Effector memory CD8-positive, alpha-beta T cell (primary cell): ENCODE data around the gene NADSYN1.
A peak's percentile ranks its signal among the peaks of the same experiment; 100 is the strongest.

Experiments
- ATAC-seq: fragments of 150-1000 bp; cut with Tn5 transposase; replicated peaks from 2 replicates; pipeline ENCODE4 v1.10.0; 2021; ENCODE audit warnings: mild to moderate bottlenecking, moderate library complexity
- DNase-seq, 3 experiments: peaks; one replicate each; pipeline ENCODE4 v3.0.0; 2021
- H3K27ac Mint-ChIP-seq, 2 donors: one replicate each; pipeline ENCODE4 v1.8.0; 2022; ENCODE audit warnings: mild to moderate bottlenecking in 2 of 2, mixed read lengths in 2 of 2, moderate library complexity in 2 of 2
- H3K27me3 Mint-ChIP-seq, 2 donors: one replicate each; pipeline ENCODE4 v1.8.0; 2022; ENCODE audit warnings: mixed read lengths in 2 of 2
- H3K36me3 Mint-ChIP-seq: one replicate; pipeline ENCODE4 v1.8.0; 2022; ENCODE audit warnings: mild to moderate bottlenecking, moderate library complexity, mixed read lengths; ENCODE audit not compliant: insufficient read depth
- H3K4me1 Mint-ChIP-seq, 2 donors: one replicate each; pipeline ENCODE4 v1.8.0; 2022; ENCODE audit warnings: low read depth in 2 of 2, mixed read lengths in 2 of 2
- H3K4me3 Mint-ChIP-seq, 2 donors: one replicate each; pipeline ENCODE4 v1.8.0; 2022; ENCODE audit warnings: mild to moderate bottlenecking in 2 of 2, mixed read lengths in 2 of 2, moderate library complexity in 2 of 2
- H3K9me3 Mint-ChIP-seq, 2 donors: one replicate each; pipeline ENCODE4 v1.8.0; 2022; ENCODE audit warnings: mixed read lengths in 2 of 2

Gene NADSYN1

DNA sequence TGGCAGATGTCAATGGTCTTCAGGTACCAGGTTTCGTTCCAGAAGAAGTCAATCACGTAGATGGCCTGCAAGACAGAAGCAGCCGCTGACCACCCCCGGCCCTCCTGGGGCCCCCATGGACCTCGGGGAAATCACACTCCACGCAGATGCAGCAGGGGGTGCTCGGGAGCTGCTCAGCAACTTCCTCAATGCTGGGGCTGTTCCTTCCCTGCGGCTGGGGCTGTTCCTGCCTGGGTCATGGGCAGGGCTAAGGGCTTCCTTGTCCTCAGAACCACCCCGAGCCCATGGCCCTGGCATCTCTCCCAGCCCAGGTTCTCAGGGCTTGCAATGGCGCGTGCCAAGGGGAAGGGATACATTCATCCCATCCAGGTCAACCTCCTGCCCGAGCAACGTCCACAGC is 15.1 kb upstream of the NADSYN1 start:
- peaks cover 10% of the 10 kb centered on the region for H3K36me3 Mint-ChIP-seq
- no peak for DNase-seq
- H3K9me3 Mint-ChIP-seq, result no peaks in the 10 kb centered on the region
- ATAC-seq, result no peak
- no peaks in the 10 kb centered on the region for H3K4me1 Mint-ChIP-seq
- no peak overlapping the region for H3K4me3 Mint-ChIP-seq
- no peak overlapping the region for H3K27ac Mint-ChIP-seq
- no peaks in the 10 kb centered on the region for H3K27me3 Mint-ChIP-seq

DNA sequence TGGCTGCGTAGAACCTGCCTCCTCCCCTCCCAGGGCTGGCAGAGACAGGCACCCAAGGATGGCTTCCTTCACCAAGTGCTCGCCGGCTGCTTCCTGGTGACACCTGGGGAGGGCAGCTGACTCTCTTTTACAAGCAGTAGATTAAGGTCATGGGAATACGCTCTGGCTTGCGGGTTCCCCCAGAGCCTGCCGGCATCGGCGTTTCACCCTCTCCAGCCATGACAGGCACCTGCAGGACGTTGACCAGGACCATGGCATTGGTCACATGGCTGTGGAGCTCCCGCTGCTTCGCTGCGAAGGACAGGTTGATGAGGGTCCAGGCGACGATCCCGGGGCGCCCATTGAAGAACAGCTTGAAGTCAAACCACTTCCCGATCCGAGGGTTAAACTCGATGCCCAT is 14.4 kb upstream of the NADSYN1 start:
- H3K36me3 Mint-ChIP-seq, result peaks cover 15% of the 10 kb centered on the region
- H3K9me3 Mint-ChIP-seq, result no peaks in the 10 kb centered on the region
- ATAC-seq (no peak), DNase-seq (no peak)
- H3K27ac Mint-ChIP-seq, result no peak overlapping the region
- no peaks in the 10 kb centered on the region for H3K27me3 Mint-ChIP-seq
- no peaks in the 10 kb centered on the region for H3K4me1 Mint-ChIP-seq
- no peak overlapping the region for H3K4me3 Mint-ChIP-seq

DNA sequence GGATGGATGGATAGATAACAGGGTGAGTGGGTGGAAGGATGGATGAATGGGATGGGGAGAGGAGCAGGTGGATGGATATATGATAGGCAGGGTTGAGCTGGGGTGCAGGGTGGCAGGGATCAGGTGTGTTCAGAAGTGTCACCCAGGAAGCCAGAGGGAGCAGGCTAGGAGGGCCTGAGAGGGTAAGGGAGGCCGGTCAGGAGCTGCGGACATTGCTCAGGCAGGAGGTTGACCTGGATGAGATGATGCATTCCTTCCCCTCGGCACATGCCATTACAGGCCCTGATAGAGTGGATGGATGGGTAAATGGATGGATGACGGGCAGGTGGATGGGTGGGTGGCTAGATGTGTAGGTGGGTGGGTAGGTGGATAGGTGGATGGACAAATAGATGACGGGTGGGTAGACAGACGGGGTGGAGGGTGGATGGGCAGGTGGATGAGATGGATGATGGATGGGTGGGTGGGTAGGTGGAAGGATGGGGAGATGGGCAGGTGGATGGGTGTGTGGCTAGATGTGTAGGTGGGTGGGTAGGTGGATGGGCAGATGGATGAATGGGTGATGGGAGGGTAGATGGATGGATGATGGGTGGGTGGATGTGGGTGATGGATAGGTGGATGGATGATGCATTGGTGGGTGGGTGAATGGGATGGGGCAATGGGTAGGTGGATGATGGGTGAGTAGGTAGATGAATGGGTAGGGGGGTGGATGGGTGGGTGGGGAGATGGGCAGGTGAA is 12.8 kb upstream of the NADSYN1 start:
- Mint-ChIP-seq H3K27me3 (no peaks in the 10 kb centered on the region), H3K4me3 (no peak overlapping the region), H3K36me3 (peaks cover 26% of the 10 kb centered on the region), H3K27ac (no peak overlapping the region), H3K9me3 (no peaks in the 10 kb centered on the region), H3K4me1 (no peaks in the 10 kb centered on the region)
- DNase-seq, result no peak
- ATAC-seq, result no peak

DNA sequence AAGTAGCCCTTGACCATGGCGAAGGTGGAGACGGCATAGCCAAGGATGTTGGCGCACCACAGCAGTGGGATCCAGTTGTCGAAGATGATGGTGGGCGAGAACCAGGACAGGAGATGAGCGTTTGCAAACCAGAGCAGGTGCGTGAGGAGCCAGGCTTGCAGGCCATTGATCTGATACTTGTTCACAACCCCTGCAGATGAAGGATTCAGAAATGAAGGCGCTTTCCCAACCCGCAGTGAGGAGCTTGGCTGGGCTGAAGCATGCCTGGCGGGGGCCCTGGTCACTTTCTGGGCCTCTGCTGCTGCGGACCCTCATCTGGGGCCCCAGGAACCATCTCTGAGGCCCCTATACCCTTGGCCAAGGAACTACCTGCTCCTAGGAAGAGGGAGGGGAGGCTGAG is 11.8 kb upstream of the NADSYN1 start:
- DNase-seq, result no peak
- H3K9me3 Mint-ChIP-seq, result no peaks in the 10 kb centered on the region
- ATAC-seq, result no peak
- H3K4me3 Mint-ChIP-seq, result no peak overlapping the region
- no peaks in the 10 kb centered on the region for H3K27me3 Mint-ChIP-seq
- H3K27ac Mint-ChIP-seq, result peak overlapping the region in 1 of 2 donors; percentile 4
- peaks cover 28% of the 10 kb centered on the region for H3K36me3 Mint-ChIP-seq
- peaks cover 0 to 2% of the 10 kb centered on the region in 2 donors for H3K4me1 Mint-ChIP-seq

DNA sequence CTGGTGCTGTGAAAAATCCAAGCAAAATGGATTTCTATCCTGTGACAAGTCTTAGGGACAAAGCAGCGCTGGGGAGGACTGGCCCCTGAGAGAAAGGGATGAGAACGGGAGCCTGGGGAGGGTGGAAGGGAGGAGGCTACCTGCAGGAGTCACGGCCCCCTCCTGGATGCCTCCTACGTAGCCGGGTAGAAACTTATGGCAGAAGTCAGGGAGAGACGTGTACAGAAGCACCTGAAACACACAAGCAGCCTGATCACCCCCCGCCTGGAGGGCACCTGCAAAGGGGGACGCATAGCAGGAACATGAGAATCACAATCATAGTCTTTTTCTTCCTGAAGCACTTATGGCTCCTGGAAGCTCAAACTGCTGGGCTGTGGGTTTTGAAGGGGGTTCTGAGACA is 10.9 kb upstream of the NADSYN1 start:
- no peak for DNase-seq
- H3K4me1 Mint-ChIP-seq, result peaks cover 0 to 2% of the 10 kb centered on the region in 2 donors
- ATAC-seq, result no peak
- H3K9me3 Mint-ChIP-seq, result no peaks in the 10 kb centered on the region
- H3K4me3 Mint-ChIP-seq, result no peak overlapping the region
- H3K27ac Mint-ChIP-seq, result no peak overlapping the region
- H3K27me3 Mint-ChIP-seq, result no peaks in the 10 kb centered on the region
- peaks cover 28% of the 10 kb centered on the region for H3K36me3 Mint-ChIP-seq

DNA sequence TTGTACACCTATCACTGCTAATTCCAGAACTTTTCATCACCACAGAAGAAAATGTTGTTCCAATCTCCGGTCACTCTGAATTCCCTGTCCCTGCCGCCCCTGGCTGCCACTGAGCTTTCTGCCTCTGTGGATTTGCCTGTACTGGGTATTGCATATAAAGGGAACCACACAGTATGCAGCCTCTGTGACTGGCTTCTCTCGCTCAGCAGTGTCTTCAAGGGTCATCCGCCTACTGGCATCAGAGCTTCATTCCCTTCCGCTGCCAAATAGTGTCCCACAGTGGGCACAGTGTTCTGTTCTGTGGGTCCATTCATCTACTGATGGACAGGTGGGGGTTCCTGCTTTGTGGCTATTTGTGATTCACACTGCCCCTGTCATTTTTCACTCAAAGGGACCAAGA is 10.1 kb upstream of the NADSYN1 start:
- peaks cover 4 to 8% of the 10 kb centered on the region in 2 donors for H3K4me1 Mint-ChIP-seq
- DNase-seq (no peak), ATAC-seq (no peak)
- no peaks in the 10 kb centered on the region for H3K9me3 Mint-ChIP-seq
- H3K27me3 Mint-ChIP-seq, result no peaks in the 10 kb centered on the region
- H3K4me3 Mint-ChIP-seq, result no peak overlapping the region
- H3K36me3 Mint-ChIP-seq, result peaks cover 29% of the 10 kb centered on the region
- H3K27ac Mint-ChIP-seq, result no peak overlapping the region

DNA sequence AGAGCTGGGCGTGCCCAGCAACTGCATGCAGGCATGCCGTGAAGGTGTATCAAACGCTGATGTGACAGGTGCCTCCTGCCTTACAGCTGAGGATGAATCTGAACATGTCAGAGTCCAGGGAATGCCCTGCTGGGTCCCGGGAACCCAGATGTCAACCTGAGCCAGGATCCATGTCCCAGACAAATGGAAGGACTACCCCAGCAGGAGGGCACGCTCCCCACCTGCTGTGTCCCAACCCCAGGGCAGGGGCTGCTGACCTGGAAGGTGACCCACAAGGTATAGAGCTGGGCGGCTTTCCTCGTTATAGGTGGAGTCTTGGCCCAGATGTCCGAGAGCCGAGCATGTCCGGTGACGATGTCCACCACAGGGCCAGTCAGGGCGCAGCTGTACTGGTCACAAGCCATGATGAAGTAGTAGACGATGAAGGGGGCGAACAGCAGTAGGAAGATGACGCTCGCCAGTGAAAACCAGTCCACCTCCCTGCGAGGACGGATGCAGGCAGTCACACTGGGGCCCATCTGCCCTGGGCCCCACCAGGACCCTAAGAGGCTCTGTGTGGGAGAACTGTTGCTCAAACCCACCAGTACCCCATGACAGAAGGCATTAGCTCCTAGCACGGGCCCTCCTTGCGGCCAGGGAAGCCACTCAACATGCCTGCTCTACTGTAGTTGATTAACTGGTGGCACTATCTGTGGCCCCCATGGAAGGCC is 9.1 kb upstream of the NADSYN1 start:
- DNase-seq, result no peak
- no peak for ATAC-seq
- Mint-ChIP-seq H3K9me3 (no peaks in the 10 kb centered on the region), H3K27me3 (no peaks in the 10 kb centered on the region), H3K36me3 (peaks cover 29% of the 10 kb centered on the region), H3K4me1 (peaks cover 4 to 8% of the 10 kb centered on the region in 2 donors), H3K4me3 (no peak overlapping the region), H3K27ac (no peak overlapping the region)

DNA sequence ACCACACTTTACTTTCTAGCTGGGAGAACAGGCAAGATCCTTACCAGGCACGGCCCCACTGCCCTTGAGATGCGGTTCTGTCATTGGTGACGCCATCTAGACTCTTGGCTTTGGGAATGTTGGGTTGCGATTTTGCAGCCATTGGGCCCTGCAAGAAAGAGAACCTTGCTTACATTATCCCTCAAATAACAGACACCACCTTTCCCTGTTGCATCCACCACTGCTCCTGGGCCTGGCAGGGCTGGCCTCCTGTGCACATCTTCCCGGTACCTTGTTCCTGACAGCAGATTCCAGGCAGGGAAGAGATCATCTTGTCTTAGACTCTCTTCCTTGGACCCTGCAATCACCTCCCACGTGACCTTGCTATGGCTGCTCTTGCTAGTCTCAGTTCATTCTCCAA is 8.2 kb upstream of the NADSYN1 start:
- Mint-ChIP-seq H3K4me3 (no peak overlapping the region), H3K27ac (no peak overlapping the region), H3K9me3 (no peaks in the 10 kb centered on the region), H3K27me3 (no peaks in the 10 kb centered on the region), H3K4me1 (peaks cover 12 to 15% of the 10 kb centered on the region in 2 donors), H3K36me3 (peaks cover 29% of the 10 kb centered on the region)
- DNase-seq, result no peak
- no peak for ATAC-seq

DNA sequence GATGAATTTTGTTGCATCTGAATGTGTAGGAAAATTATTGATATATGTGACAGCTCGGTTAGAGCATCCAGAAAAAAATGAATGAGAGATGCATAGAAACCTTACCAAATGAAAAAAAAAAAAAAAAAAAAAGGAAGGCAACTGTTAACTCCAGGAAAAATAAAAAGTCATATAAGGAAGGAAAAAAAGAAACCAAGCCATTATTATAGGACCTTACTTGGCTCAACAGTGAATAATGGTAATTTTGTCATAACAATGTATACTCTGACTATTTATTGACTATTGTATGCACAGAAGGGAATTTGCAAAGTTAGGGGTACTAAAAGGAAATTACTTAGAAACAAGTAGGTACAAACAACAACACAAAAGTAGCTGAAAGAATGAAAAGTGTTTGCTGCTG is 6.9 kb upstream of the NADSYN1 start:
- peak overlapping the region; percentile 4 to 25 for H3K4me3 Mint-ChIP-seq
- ATAC-seq (no peak), DNase-seq (no peak)
- H3K36me3 Mint-ChIP-seq, result peaks cover 26% of the 10 kb centered on the region
- no peaks in the 10 kb centered on the region for H3K27me3 Mint-ChIP-seq
- no peaks in the 10 kb centered on the region for H3K9me3 Mint-ChIP-seq
- H3K4me1 Mint-ChIP-seq, result peaks cover 21 to 22% of the 10 kb centered on the region in 2 donors
- H3K27ac Mint-ChIP-seq, result no peak overlapping the region

DNA sequence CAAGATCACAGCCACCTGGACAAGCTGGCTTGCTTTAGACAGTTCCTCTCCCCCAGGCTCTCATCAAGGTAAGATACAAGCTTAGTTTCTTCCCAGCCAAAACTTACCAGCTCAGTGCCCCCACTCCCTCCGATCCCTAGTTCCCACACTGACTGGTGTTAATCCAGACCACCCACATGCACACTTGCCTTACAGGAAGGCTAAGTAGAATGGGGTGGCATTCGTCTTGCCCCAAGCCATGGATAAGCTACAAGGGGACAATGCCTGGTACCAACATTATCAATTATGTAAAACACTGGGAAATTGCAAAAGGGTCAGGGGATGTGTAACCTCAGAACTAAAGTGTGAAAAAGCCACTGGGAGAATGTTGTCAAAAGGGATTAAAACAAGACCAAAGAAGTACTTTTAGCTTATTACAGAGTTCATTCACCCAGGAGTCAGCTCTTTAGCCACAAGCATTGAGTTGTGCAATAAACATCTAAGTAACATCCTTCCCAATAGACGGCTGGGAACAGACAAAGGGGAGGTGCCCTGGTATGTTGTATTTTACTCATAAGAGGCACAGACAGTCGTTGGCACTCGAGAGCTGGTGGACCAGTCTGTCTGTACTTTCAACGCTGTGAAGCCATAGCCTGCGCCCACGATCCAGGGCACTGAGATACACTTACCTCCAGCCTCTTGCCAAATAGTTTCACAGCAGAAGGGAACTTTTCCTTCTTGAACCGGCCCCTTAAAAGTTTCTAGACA is 5.9 kb upstream of the NADSYN1 start:
- no peak for ATAC-seq
- H3K9me3 Mint-ChIP-seq, result no peaks in the 10 kb centered on the region

DNA sequence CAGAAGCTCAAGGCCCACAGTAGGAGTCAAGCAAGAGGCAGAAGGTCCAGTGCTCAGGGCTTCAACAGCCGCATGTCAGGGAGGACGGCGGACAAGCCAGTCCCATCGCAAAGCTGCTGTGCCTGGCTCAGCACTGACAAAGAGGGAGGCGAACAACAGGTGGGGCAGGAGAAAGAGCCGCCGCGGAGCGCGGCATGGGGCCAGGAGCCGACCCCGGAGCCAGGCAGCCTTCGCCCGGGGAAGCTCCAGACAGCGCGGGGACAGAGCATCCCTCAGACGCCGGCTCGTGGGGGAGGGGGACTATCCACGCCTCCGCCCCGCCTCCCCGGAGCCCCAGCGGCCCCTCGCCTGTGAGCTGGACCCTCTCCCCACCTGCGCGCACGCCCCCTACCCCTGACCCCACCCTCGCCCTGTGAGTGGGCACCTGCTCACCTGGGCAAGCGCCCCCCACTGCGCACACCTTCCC is 5.2 kb upstream of the NADSYN1 start:
- DNase-seq, result peak in 2 of 3 experiments; percentile 20 to 33
- peak overlapping the region; percentile 81 to 94 for H3K27ac Mint-ChIP-seq
- H3K4me3 Mint-ChIP-seq, result peak overlapping the region; percentile 77 to 83
- peaks cover 38% of the 10 kb centered on the region for H3K36me3 Mint-ChIP-seq
- H3K9me3 Mint-ChIP-seq, result no peaks in the 10 kb centered on the region
- peak; percentile 28 for ATAC-seq
- H3K27me3 Mint-ChIP-seq, result no peaks in the 10 kb centered on the region
- peaks cover 33 to 35% of the 10 kb centered on the region in 2 donors for H3K4me1 Mint-ChIP-seq

More for the DNA sequence above, 5.9 kb upstream of the NADSYN1 start:
- peak overlapping the region; percentile 77 to 83 for H3K4me3 Mint-ChIP-seq
- H3K4me1 Mint-ChIP-seq, result peaks cover 27 to 29% of the 10 kb centered on the region in 2 donors
- peak overlapping the region; percentile 81 to 94 for H3K27ac Mint-ChIP-seq
- peaks cover 31% of the 10 kb centered on the region for H3K36me3 Mint-ChIP-seq
- no peaks in the 10 kb centered on the region for H3K27me3 Mint-ChIP-seq
- DNase-seq, result no peak

DNA sequence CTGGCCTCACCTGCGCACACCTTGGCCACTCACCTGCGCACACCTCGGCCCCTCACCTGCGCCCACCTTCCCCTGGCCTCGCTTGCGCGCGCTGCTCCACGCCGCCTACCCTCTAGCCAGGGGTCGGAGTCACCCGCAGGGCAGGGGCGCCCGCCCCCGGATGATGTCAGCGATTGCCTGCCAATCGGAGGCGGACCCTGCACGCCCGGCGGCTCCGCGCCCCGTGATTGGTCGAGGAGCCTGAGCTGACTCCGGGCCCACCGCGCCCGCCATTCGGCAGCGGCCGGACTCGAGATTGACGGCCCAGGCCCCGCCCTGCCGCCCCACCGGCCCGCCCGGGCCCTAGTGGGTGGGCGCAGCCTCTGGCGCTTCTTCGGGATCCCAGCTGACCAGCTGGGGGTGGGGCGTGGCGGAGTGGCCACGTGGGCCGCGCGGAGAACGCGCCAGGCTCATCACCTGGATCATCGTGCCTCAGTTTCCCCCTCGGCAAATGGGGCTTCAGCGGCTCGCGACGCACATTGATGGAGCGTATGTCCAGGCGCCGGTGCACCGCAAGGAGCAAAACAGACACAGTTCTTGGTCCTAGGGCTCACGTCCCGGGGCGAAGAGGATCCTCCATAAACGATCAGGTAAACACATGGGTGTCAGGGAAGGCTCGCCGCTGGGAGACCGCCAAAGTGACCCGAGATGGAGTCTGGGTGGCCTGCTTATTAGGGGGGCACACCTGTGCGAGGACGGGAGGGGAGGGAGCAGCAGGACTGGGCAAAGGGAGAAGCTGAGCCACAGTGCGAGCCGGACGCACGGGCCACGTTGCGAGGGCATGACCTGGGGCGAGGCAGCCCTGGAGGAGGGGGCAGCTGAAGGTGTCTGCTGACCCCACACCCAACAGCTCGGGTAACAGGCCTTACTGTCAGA is 4.5 kb upstream of the NADSYN1 start, which contains the start of gene DHCR7:
TSS of gene DHCR7 (minus strand) at position 137 of the 915 bp plus-strand sequence. CDS start 3,441 bp downstream, outside the sequence.
- H3K36me3 Mint-ChIP-seq, result peaks cover 38% of the 10 kb centered on the region
- H3K27ac Mint-ChIP-seq, result peak within 1 kb of the TSS; percentile 81 to 94
- H3K4me1 Mint-ChIP-seq, result peaks cover 34 to 39% of the 10 kb centered on the region in 2 donors
- H3K9me3 Mint-ChIP-seq, result no peaks in the 10 kb centered on the region
- DNase-seq, result peak; percentile 86 to 90 (median 90)
- H3K27me3 Mint-ChIP-seq, result no peaks in the 10 kb centered on the region
- peak; percentile 75 for ATAC-seq
- H3K4me3 Mint-ChIP-seq, result peak within 1 kb of the TSS; percentile 77 to 83
